ENCODE measurements around the gene ZNF423. TPM values are rescaled to one million over a fixed set of nuclear protein-coding genes. Genes with fewer than 3 reads are reported as not detected.

Gene ZNF423
- total and polyA plus RNA-seq, 2 of the 13 experiments (the other 11 are each of a cell fraction or from before 2014, with no cell fraction given): 0.07 to 0.31 TPM

- TF ChIP-seq, protein P1, sequence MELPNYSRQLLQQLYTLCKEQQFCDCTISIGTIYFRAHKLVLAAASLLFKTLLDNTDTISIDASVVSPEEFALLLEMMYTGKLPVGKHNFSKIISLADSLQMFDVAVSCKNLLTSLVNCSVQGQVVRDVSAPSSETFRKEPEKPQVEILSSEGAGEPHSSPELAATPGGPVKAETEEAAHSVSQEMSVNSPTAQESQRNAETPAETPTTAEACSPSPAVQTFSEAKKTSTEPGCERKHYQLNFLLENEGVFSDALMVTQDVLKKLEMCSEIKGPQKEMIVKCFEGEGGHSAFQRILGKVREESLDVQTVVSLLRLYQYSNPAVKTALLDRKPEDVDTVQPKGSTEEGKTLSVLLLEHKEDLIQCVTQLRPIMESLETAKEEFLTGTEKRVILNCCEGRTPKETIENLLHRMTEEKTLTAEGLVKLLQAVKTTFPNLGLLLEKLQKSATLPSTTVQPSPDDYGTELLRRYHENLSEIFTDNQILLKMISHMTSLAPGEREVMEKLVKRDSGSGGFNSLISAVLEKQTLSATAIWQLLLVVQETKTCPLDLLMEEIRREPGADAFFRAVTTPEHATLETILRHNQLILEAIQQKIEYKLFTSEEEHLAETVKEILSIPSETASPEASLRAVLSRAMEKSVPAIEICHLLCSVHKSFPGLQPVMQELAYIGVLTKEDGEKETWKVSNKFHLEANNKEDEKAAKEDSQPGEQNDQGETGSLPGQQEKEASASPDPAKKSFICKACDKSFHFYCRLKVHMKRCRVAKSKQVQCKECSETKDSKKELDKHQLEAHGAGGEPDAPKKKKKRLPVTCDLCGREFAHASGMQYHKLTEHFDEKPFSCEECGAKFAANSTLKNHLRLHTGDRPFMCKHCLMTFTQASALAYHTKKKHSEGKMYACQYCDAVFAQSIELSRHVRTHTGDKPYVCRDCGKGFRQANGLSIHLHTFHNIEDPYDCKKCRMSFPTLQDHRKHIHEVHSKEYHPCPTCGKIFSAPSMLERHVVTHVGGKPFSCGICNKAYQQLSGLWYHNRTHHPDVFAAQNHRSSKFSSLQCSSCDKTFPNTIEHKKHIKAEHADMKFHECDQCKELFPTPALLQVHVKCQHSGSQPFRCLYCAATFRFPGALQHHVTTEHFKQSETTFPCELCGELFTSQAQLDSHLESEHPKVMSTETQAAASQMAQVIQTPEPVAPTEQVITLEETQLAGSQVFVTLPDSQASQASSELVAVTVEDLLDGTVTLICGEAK (IDR thresholded peaks at IDR 0.05): no peak
- TF ChIP-seq, protein P1 (CRISPR knock-in tag; IDR thresholded peaks at IDR 0.05): no peak
Measured at GRCh38 chr16:49446805-49447204, 409.1 kb downstream of the ZNF423 start (continued).

DNA sequence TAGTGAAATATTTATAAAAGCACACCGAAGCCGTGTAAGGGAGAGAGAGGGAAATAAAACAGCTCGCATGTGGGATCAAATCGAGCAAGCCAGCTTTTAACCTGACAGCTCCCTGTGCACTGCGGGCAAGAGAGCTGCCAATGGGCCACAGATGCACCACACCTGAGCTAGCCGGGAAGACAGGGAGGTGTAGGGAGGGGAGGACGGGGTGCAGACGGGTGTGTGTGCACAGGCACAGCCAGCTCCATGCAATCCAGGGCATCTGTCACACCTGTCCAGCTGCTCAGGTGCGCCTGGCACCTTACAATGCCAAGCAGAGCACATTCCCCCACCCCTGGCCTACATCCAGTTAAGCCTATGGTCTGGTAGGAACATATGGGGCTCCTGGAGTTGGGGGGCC lies 412.3 kb downstream of the ZNF423 start:
- in situ Hi-C loops (cut with HindIII; ENCODE audit: extremely low pct_ligation_motif_present, low pct_unique_long_range_greater_than_20kb): no loop called here
- no peak overlapping the region for H3K4me2 ChIP-seq (ENCODE audit: low read depth, low read length)
- DNase-seq (ENCODE audit: low spot score) (no peak), ATAC-seq (no peak), FAIRE-seq (no peak)
- no peaks in the 10 kb centered on the region for H3K4me1 ChIP-seq (ENCODE audit: insufficient read depth, low read length)
- no peak overlapping the region for H3K4me3 ChIP-seq (replicated peaks in 1 of 3; ENCODE audit: insufficient read depth in 1 of 3, low read depth in 2 of 3, low read length in 3 of 3)
- intact Hi-C loops (cut with micrococcal nuclease; ENCODE audit: unreplicated experiment): no loop called here
- no peaks in the 10 kb centered on the region for H3K36me3 ChIP-seq (replicated peaks in 1 of 2; ENCODE audit: control insufficient read depth in 1 of 2, insufficient read depth in 2 of 2, low read length in 2 of 2)
- H3K27ac ChIP-seq (ENCODE audit: extremely low read length, insufficient read depth, low read length): no peak overlapping the region
- H2AFZ ChIP-seq (ENCODE audit: low read length): no peak overlapping the region
- no TSS peak for BruUV-seq (replicated peaks)
- H3K27me3 ChIP-seq (ENCODE audit: control insufficient read depth in 1 of 2, insufficient read depth in 2 of 2, low read length in 2 of 2): peaks cover 0 to 23% of the 10 kb centered on the region in 2 experiments; a peak in 3 of 5 replicates
- POLR2A ChIA-PET: no interaction called here
- 16% methylated on average over 9 of the region's 9 CpGs for WGBS (ENCODE audit: low lambda C conversion rate)
- CTCF ChIA-PET (ENCODE audit: low intra/inter-chr PET ratio, low total read pairs): no interaction called here
- no peaks in the 10 kb centered on the region for H4K20me1 ChIP-seq (ENCODE audit: insufficient read depth, low read length)
- H3K9me3 ChIP-seq (ENCODE audit: low read length): no peaks in the 10 kb centered on the region
- H3K79me2 ChIP-seq (ENCODE audit: insufficient read depth, low read length): no peaks in the 10 kb centered on the region
- H3K9ac ChIP-seq (ENCODE audit: insufficient read depth, low read depth, low read length): no peak overlapping the region
- TF ChIP-seq THAP7 (CRISPR knock-in tag; IDR thresholded peaks at IDR 0.05): no peak
- TF ChIP-seq, protein P2, sequence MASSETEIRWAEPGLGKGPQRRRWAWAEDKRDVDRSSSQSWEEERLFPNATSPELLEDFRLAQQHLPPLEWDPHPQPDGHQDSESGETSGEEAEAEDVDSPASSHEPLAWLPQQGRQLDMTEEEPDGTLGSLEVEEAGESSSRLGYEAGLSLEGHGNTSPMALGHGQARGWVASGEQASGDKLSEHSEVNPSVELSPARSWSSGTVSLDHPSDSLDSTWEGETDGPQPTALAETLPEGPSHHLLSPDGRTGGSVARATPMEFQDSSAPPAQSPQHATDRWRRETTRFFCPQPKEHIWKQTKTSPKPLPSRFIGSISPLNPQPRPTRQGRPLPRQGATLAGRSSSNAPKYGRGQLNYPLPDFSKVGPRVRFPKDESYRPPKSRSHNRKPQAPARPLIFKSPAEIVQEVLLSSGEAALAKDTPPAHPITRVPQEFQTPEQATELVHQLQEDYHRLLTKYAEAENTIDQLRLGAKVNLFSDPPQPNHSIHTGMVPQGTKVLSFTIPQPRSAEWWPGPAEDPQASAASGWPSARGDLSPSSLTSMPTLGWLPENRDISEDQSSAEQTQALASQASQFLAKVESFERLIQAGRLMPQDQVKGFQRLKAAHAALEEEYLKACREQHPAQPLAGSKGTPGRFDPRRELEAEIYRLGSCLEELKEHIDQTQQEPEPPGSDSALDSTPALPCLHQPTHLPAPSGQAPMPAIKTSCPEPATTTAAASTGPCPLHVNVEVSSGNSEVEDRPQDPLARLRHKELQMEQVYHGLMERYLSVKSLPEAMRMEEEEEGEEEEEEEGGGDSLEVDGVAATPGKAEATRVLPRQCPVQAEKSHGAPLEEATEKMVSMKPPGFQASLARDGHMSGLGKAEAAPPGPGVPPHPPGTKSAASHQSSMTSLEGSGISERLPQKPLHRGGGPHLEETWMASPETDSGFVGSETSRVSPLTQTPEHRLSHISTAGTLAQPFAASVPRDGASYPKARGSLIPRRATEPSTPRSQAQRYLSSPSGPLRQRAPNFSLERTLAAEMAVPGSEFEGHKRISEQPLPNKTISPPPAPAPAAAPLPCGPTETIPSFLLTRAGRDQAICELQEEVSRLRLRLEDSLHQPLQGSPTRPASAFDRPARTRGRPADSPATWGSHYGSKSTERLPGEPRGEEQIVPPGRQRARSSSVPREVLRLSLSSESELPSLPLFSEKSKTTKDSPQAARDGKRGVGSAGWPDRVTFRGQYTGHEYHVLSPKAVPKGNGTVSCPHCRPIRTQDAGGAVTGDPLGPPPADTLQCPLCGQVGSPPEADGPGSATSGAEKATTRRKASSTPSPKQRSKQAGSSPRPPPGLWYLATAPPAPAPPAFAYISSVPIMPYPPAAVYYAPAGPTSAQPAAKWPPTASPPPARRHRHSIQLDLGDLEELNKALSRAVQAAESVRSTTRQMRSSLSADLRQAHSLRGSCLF (CRISPR knock-in tag; IDR thresholded peaks at IDR 0.05; ENCODE audit: borderline replicate concordance): no peak
- no peak for TF ChIP-seq SRSF4 (IDR thresholded peaks at IDR 0.05; ENCODE audit: low read depth, low read length, poor library complexity, severe bottlenecking)
- TF ChIP-seq ZBTB44 (CRISPR knock-in tag; IDR thresholded peaks at IDR 0.05): no peak

Data from HepG2 (cell line).